Trophoblast cell (in vitro differentiated cells and primary cell): ENCODE measurements around the gene FGGY.

Experiments
- DNase-seq, 2 donors: peaks; one replicate each; pipeline ENCODE4 v3.0.0-alpha.2; 2016
- H2AFZ ChIP-seq: 2 replicates; pipeline ENCODE4 v1.6.1; 2013; ENCODE audit warnings: low read length, moderate library complexity, mild to moderate bottlenecking; ENCODE audit not compliant: insufficient read depth, poor library complexity
- H2AK5ac ChIP-seq: 2 replicates; pipeline ENCODE4 v1.6.1; 2013; ENCODE audit warnings: mild to moderate bottlenecking, low read length
- H2BK120ac ChIP-seq: 2 replicates; pipeline ENCODE4 v1.6.1; 2013; ENCODE audit warnings: low read length, mild to moderate bottlenecking, moderate library complexity; ENCODE audit not compliant: insufficient read depth, poor library complexity
- H2BK12ac ChIP-seq: 2 replicates; pipeline ENCODE4 v1.6.1; 2013; ENCODE audit warnings: mild to moderate bottlenecking, low read length, moderate library complexity
- H2BK5ac ChIP-seq: 2 replicates; pipeline ENCODE4 v1.6.1; 2013; ENCODE audit warnings: low read length, low read depth, moderate library complexity, mild to moderate bottlenecking; ENCODE audit not compliant: poor library complexity
- H3K14ac ChIP-seq: 2 replicates; pipeline ENCODE4 v1.6.1; 2013; ENCODE audit warnings: mild to moderate bottlenecking, low read length
- H3K18ac ChIP-seq: 2 replicates; pipeline ENCODE4 v1.6.1; 2013; ENCODE audit warnings: mild to moderate bottlenecking, low read length
- H3K23ac ChIP-seq: 2 replicates; pipeline ENCODE4 v1.6.1; 2013; ENCODE audit warnings: low read length
- H3K27ac ChIP-seq: 2 replicates; pipeline ENCODE4 v1.5.1; 2013; ENCODE audit warnings: low read depth, mild to moderate bottlenecking, inconsistent platforms, low read length, moderate library complexity
- H3K27me3 ChIP-seq: 2 replicates; pipeline ENCODE4 v1.6.1; 2013; ENCODE audit warnings: inconsistent platforms, mild to moderate bottlenecking, low read length, moderate library complexity; ENCODE audit not compliant: insufficient read depth
- H3K36me3 ChIP-seq, 2 experiments: 1 replicate in 1 of 2; 2 replicates in 1 of 2; pipeline ENCODE4 v1.6.1; 2013; ENCODE audit warnings: low read length in 2 of 2, mild to moderate bottlenecking in 2 of 2, moderate library complexity in 1 of 2; ENCODE audit not compliant: insufficient read depth in 2 of 2, control insufficient read depth in 1 of 2
- H3K4ac ChIP-seq: 2 replicates; pipeline ENCODE4 v1.6.1; 2013; ENCODE audit warnings: low read depth, mild to moderate bottlenecking, low read length, moderate library complexity
- H3K4me1 ChIP-seq, 2 experiments: 1 replicate in 1 of 2; 2 replicates in 1 of 2; pipeline ENCODE4 v1.6.1; 2013; ENCODE audit warnings: low read length in 2 of 2, mild to moderate bottlenecking in 2 of 2, moderate library complexity in 1 of 2; ENCODE audit not compliant: insufficient read depth in 2 of 2, control insufficient read depth in 1 of 2
- H3K4me2 ChIP-seq: 2 replicates; pipeline ENCODE4 v1.6.1; 2013; ENCODE audit warnings: inconsistent platforms, mild to moderate bottlenecking, low read length, moderate library complexity
- H3K4me3 ChIP-seq: 2 replicates; pipeline ENCODE4 v1.5.1; 2013; ENCODE audit warnings: mild to moderate bottlenecking, low read depth, low read length, inconsistent platforms
- H3K79me1 ChIP-seq: one replicate; pipeline ENCODE4 v1.6.1; 2013; ENCODE audit warnings: low read length
- H3K79me2 ChIP-seq: 2 replicates; pipeline ENCODE4 v1.6.1; 2013; ENCODE audit warnings: low read length, mild to moderate bottlenecking; ENCODE audit not compliant: control insufficient read depth, insufficient read depth, poor library complexity
- H3K9ac ChIP-seq: 2 replicates; pipeline ENCODE4 v1.6.1; 2013; ENCODE audit warnings: mild to moderate bottlenecking, low read length
- H3K9me3 ChIP-seq: 2 replicates; pipeline ENCODE4 v1.6.1; 2013; ENCODE audit warnings: low read depth, mild to moderate bottlenecking, control low read depth, inconsistent platforms, low read length; ENCODE audit not compliant: insufficient read depth
- H4K12ac ChIP-seq: 2 replicates; pipeline ENCODE4 v1.6.1; 2013; ENCODE audit warnings: low read depth, mild to moderate bottlenecking, low read length, moderate library complexity
- H4K8ac ChIP-seq: 2 replicates; pipeline ENCODE4 v1.6.1; 2013; ENCODE audit warnings: low read depth, mild to moderate bottlenecking, low read length, moderate library complexity
- H4K91ac ChIP-seq: one replicate; pipeline ENCODE4 v1.6.1; 2013; ENCODE audit warnings: low read depth, mild to moderate bottlenecking, low read length, moderate library complexity
- WGBS: extraction: QIAGEN DNeasy Blood & Tissue Kit; methylation state at CpG from one replicate; pipeline ENCODE4 v1.1.7; 2013; ENCODE audit warnings: missing lambda C conversion rate; ENCODE audit not compliant: insufficient read length, insufficient coverage; ENCODE audit errors: extremely low coverage; 5-methylcytosine and 5-hydroxymethylcytosine counted together

Gene FGGY

GRCh38 chr1:59596956-59597355, 300.1 kb downstream of the FGGY start:
- Histone ChIP-seq H3K36me3 (no peaks in the 10 kb centered on the region), H4K12ac (no peak overlapping the region), H2AFZ (no peak overlapping the region)

GRCh38 chr1:59597420-59598119, 300.7 kb downstream of the FGGY start:
- no peak overlapping the region for H3K27ac ChIP-seq
- no peaks in the 10 kb centered on the region for H3K9me3 ChIP-seq
- no peak for DNase-seq
- no peaks in the 10 kb centered on the region for H3K79me2 ChIP-seq
- peak overlapping the region; percentile 40 for H3K14ac ChIP-seq
- no peak overlapping the region for H4K8ac ChIP-seq
- no peak overlapping the region for H3K9ac ChIP-seq
- peaks cover 8% of the 10 kb centered on the region for H3K79me1 ChIP-seq
- no peak overlapping the region for H3K23ac ChIP-seq
- H4K12ac ChIP-seq, result no peak overlapping the region
- no peaks in the 10 kb centered on the region for H3K27me3 ChIP-seq
- peak overlapping the region; percentile 57 for H4K91ac ChIP-seq
- no peak overlapping the region for H3K4ac ChIP-seq
- peak overlapping the region; percentile 59 for H2AK5ac ChIP-seq
- no peak overlapping the region for H3K4me2 ChIP-seq
- H2BK5ac ChIP-seq, result no peak overlapping the region
- no peak overlapping the region for H3K18ac ChIP-seq
- H3K4me1 ChIP-seq, result peaks cover 3 to 4% of the 10 kb centered on the region in 2 experiments
- H3K4me3 ChIP-seq, result no peak overlapping the region
- H2BK120ac ChIP-seq, result no peak overlapping the region
- no peak overlapping the region for H2AFZ ChIP-seq
- no peaks in the 10 kb centered on the region for H3K36me3 ChIP-seq
- no CpG with 5 or more reads among the region's 8 CpGs for WGBS
- peak overlapping the region; percentile 36 for H2BK12ac ChIP-seq

More at GRCh38 chr1:59596956-59597355, 300.1 kb downstream of the FGGY start:
- Histone ChIP-seq H3K4me2 (no peak overlapping the region), H3K14ac (no peak overlapping the region), H2BK12ac (no peak overlapping the region), H4K91ac (no peak overlapping the region), H3K4ac (no peak overlapping the region), H3K4me1 (peaks cover 3 to 4% of the 10 kb centered on the region in 2 experiments), H2BK5ac (no peak overlapping the region), H3K4me3 (no peak overlapping the region), H3K18ac (no peak overlapping the region), H4K8ac (no peak overlapping the region), H3K27me3 (no peaks in the 10 kb centered on the region), H3K79me1 (peaks cover 8% of the 10 kb centered on the region), H3K79me2 (no peaks in the 10 kb centered on the region), H2AK5ac (no peak overlapping the region), H3K23ac (no peak overlapping the region), H3K9me3 (no peaks in the 10 kb centered on the region), H3K9ac (no peak overlapping the region), H3K27ac (peak overlapping the region; percentile 76), H2BK120ac (no peak overlapping the region)
- WGBS, result no CpG with 5 or more reads among the region's 1 CpG
- DNase-seq, result no peak

- Histone ChIP-seq H2AFZ (no peak overlapping the region), H2AK5ac (no peak overlapping the region), H3K4me3 (no peak overlapping the region), H3K4me2 (no peak overlapping the region), H4K12ac (no peak overlapping the region), H3K9ac (no peak overlapping the region), H3K27me3 (no peaks in the 10 kb centered on the region), H4K8ac (no peak overlapping the region), H3K79me2 (no peaks in the 10 kb centered on the region), H3K36me3 (no peaks in the 10 kb centered on the region), H3K18ac (no peak overlapping the region), H3K9me3 (no peaks in the 10 kb centered on the region), H3K79me1 (peaks cover 8% of the 10 kb centered on the region), H3K4me1 (peaks cover 3 to 4% of the 10 kb centered on the region in 2 experiments), H2BK120ac (no peak overlapping the region), H2BK5ac (no peak overlapping the region), H3K23ac (no peak overlapping the region), H3K4ac (no peak overlapping the region), H2BK12ac (no peak overlapping the region), H3K27ac (no peak overlapping the region), H4K91ac (peak overlapping the region; percentile 57), H3K14ac (no peak overlapping the region)
- DNase-seq, result no peak
These were observed 301.2 kb downstream of the FGGY start for GRCh38 chr1:59598120-59598440.

- H4K8ac ChIP-seq, result no peak overlapping the region
- no peak for DNase-seq
- H2BK12ac ChIP-seq, result no peak overlapping the region
- H3K4me1 ChIP-seq, result peaks cover 3 to 4% of the 10 kb centered on the region in 2 experiments
- no peaks in the 10 kb centered on the region for H3K79me2 ChIP-seq
- H3K4ac ChIP-seq, result no peak overlapping the region
- H3K27me3 ChIP-seq, result no peaks in the 10 kb centered on the region
- no peaks in the 10 kb centered on the region for H3K9me3 ChIP-seq
- WGBS, result no CpG with 5 or more reads among the region's 11 CpGs
- no peak overlapping the region for H2AK5ac ChIP-seq
- no peaks in the 10 kb centered on the region for H3K36me3 ChIP-seq
- H3K9ac ChIP-seq, result no peak overlapping the region
- no peak overlapping the region for H3K4me3 ChIP-seq
- H2BK120ac ChIP-seq, result no peak overlapping the region
- H4K91ac ChIP-seq, result no peak overlapping the region
- H3K27ac ChIP-seq, result no peak overlapping the region
- no peak overlapping the region for H2AFZ ChIP-seq
- H3K4me2 ChIP-seq, result no peak overlapping the region
- no peak overlapping the region for H2BK5ac ChIP-seq
- H3K18ac ChIP-seq, result no peak overlapping the region
- H3K23ac ChIP-seq, result no peak overlapping the region
- H3K14ac ChIP-seq, result peak overlapping the region; percentile 7
- peaks cover 8% of the 10 kb centered on the region for H3K79me1 ChIP-seq
- H4K12ac ChIP-seq, result no peak overlapping the region
These were observed 304.1 kb downstream of the FGGY start for GRCh38 chr1:59601041-59601441.
